ENCODE results near the gene LRRC15.

The LRRC15 gene

GRCh38 chr3:194370753-194371152 lies 1.2 kb upstream of the LRRC15 start:
- DNase-seq (ENCODE audit: low spot score): no peak
- in situ Hi-C loops (cut with MboI; ENCODE audit: low sequenced_read_pairs, unreplicated experiment): no loop called here
- no peak for TF ChIP-seq CTCF (IDR thresholded peaks at IDR 0.05; ENCODE audit: borderline replicate concordance, control extremely low read depth, extremely low read depth, insufficient read depth, missing control alignments)

- in situ Hi-C loops (cut with MboI; ENCODE audit: low sequenced_read_pairs, unreplicated experiment): no loop called here
- DNase-seq (ENCODE audit: low spot score): no peak
- TF ChIP-seq CTCF (IDR thresholded peaks at IDR 0.05; ENCODE audit: borderline replicate concordance, control extremely low read depth, extremely low read depth, insufficient read depth, missing control alignments): no peak
Measured at GRCh38 chr3:194368918-194369317, 625 bp downstream of the LRRC15 start.

GRCh38 chr3:194367992-194368841 lies 1.3 kb downstream of the LRRC15 start:
- TF ChIP-seq CTCF (IDR thresholded peaks at IDR 0.05; ENCODE audit: borderline replicate concordance, control extremely low read depth, extremely low read depth, insufficient read depth, missing control alignments): no peak
- DNase-seq (ENCODE audit: low spot score): no peak
- in situ Hi-C loops (cut with MboI; ENCODE audit: low sequenced_read_pairs, unreplicated experiment): no loop called here

- in situ Hi-C loops (cut with MboI; ENCODE audit: low sequenced_read_pairs, unreplicated experiment): no loop called here
- no peak for TF ChIP-seq CTCF (IDR thresholded peaks at IDR 0.05; ENCODE audit: borderline replicate concordance, control extremely low read depth, extremely low read depth, insufficient read depth, missing control alignments)
- no peak for DNase-seq (ENCODE audit: low spot score)
Measured at GRCh38 chr3:194365978-194366490, 3.5 kb downstream of the LRRC15 start.

GRCh38 chr3:194365526-194365925 lies 4.0 kb downstream of the LRRC15 start:
- DNase-seq (ENCODE audit: low spot score): no peak
- no peak for TF ChIP-seq CTCF (IDR thresholded peaks at IDR 0.05; ENCODE audit: borderline replicate concordance, control extremely low read depth, extremely low read depth, insufficient read depth, missing control alignments)
- in situ Hi-C loops (cut with MboI; ENCODE audit: low sequenced_read_pairs, unreplicated experiment): no loop called here

- no peak for DNase-seq (ENCODE audit: low spot score)
- no peak for TF ChIP-seq CTCF (IDR thresholded peaks at IDR 0.05; ENCODE audit: borderline replicate concordance, control extremely low read depth, extremely low read depth, insufficient read depth, missing control alignments)
- in situ Hi-C loops (cut with MboI; ENCODE audit: low sequenced_read_pairs, unreplicated experiment): no loop called here
Measured at GRCh38 chr3:194364652-194365434, 4.7 kb downstream of the LRRC15 start.

All from GM13976 (cell line).